Loucy (cell line): ENCODE data around the gene MRPL52.

Experiments used
- EZH2phosphoT487 ChIP-seq: fragments of 200-600 bp; IDR thresholded peaks from 2 replicates; pipeline ENCODE4 v1.6.1; 2018; ENCODE audit warnings: antibody characterized with exemption, mild to moderate bottlenecking, moderate library complexity, borderline replicate concordance
- TF ChIP-seq, protein P1 (sequence below): fragments of 200-600 bp; sonication (generic); conservative IDR thresholded peaks from 2 replicates; pipeline ENCODE4 v1.5.1; 2014; ENCODE audit warnings: mild to moderate bottlenecking, antibody characterized with exemption, low read length

DNA sequence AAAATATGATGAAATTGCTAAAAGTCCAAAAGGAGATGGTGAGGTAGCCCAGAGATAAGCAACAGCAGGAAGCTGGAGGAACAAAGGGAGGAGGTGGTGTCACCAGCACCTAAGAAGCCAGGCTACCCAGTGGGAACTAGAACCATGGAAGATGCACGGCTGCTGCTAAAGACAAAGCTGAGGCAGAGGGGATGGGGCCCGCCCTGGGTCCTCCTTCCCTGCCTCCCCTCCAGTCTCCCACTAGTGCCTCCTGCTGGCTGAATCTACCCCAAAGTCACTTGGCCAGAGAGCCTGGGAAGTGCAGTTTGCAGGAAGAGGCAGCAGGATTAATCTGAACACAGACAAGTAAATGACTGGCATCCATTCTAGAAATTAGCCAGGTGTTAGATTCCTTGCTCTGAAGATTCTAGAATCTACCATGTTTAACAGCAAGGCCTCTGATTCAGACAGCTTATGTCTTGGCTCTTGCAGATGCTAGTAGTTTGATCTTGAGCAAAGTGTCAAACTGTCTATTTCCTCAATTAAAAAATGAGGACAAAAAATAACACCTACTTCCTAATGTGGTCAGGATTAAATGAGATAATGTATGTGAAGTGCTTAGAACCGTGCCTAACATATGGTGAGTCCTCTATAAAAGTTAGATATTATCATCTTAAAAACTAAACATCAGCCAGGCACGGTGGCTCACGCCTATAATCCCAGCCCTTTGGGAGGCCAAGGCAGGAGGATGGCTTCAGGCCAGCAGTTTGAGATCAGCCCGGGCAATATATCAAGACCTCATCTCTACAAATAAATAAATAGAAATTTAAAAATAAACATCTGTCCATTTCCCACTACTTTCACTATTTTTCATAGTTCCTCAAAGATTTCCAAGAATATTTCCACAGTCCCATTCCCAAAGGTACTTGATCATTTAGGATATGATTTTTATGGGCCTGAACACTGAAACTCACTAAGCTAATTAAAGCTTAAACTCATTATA, 36.0 kb downstream of the MRPL52 start:
- TF ChIP-seq EZH2phosphoT487: no peak
- TF ChIP-seq, protein P1, sequence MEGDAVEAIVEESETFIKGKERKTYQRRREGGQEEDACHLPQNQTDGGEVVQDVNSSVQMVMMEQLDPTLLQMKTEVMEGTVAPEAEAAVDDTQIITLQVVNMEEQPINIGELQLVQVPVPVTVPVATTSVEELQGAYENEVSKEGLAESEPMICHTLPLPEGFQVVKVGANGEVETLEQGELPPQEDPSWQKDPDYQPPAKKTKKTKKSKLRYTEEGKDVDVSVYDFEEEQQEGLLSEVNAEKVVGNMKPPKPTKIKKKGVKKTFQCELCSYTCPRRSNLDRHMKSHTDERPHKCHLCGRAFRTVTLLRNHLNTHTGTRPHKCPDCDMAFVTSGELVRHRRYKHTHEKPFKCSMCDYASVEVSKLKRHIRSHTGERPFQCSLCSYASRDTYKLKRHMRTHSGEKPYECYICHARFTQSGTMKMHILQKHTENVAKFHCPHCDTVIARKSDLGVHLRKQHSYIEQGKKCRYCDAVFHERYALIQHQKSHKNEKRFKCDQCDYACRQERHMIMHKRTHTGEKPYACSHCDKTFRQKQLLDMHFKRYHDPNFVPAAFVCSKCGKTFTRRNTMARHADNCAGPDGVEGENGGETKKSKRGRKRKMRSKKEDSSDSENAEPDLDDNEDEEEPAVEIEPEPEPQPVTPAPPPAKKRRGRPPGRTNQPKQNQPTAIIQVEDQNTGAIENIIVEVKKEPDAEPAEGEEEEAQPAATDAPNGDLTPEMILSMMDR: peak; percentile 72
